ENCODE results near the gene KCNMB1.
A peak's percentile ranks its signal among the peaks of the same experiment; 100 is the strongest.

The KCNMB1 gene, protein sequence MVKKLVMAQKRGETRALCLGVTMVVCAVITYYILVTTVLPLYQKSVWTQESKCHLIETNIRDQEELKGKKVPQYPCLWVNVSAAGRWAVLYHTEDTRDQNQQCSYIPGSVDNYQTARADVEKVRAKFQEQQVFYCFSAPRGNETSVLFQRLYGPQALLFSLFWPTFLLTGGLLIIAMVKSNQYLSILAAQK

GRCh38 chr5:170388818-170389549, at the start of gene KCNMB1:
Gene KCNMB1 (minus strand): TSS chr5:170389367. CDS start chr5:170385447, 3,920 bp downstream.
- DNase-seq (ENCODE audit: low spot score): no peak

- no peak for DNase-seq (ENCODE audit: low spot score)
Measured at GRCh38 chr5:170438581-170438980, 49.4 kb upstream of the KCNMB1 start.

DNA sequence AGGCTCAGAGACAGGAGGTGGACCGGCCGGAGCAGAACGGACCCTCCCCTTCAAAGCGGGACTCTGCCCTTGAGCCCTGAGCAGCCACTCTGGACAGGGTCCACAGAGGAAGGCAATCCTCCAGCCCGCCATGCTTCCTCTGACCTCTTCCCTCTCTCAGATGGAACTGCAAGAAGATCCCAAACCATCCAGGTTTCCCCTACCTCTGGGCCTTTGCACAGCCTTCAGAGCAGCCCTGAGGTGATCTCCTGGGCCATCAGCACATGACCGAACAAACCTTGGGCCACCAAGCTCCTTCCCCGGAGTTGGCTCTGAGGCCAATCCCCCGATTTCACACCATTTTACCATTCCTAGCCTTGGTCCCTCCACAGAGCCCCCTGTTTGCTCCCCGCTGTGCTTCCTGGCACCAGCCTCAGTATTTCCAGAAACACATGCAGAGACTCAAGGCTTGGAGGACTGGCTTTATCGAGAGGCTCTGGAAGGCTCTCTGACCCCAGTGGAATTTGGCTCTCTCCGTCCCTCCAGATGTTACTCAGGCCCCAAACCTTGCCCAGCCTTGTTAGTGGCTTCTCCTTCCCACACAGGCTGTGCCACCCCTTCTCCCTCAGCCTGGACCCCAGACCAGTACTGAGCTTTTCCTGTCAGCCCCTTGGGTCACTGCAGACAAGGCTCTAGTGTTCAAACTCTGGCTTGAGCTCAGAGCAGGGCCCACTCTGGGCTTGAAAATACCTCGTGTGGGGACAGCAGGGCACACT, 48.6 kb upstream of the KCNMB1 start:
- DNase-seq (ENCODE audit: low spot score): no peak

- DNase-seq (ENCODE audit: low spot score): no peak
Measured at GRCh38 chr5:170436335-170436734, 47.2 kb upstream of the KCNMB1 start.

GRCh38 chr5:170434966-170435605, 45.9 kb upstream of the KCNMB1 start:
- peak; percentile 52 for DNase-seq (ENCODE audit: low spot score)

- no peak for DNase-seq (ENCODE audit: low spot score)
Measured at GRCh38 chr5:170432669-170433068, 43.5 kb upstream of the KCNMB1 start.

DNA sequence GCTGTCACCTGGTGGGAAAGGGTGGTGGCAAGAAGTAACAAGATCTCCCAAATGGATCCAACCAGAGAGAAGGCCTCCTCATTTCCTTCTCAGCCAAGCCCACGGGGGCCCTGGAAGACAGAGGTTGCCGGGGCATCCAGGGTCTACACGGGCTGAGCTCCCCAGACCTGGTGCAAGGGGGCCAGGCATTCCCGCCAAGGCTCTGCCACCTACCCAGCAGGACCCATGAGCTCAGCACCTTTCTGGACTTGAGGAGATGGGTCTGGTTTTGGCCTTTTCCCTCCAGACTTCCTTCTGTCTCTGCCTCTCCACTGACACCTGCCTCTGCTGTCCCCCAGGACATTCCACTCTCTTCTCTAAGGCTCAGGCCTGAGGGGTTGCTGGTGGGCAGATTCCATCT, 42.4 kb upstream of the KCNMB1 start:
- DNase-seq (ENCODE audit: low spot score): no peak

DNA sequence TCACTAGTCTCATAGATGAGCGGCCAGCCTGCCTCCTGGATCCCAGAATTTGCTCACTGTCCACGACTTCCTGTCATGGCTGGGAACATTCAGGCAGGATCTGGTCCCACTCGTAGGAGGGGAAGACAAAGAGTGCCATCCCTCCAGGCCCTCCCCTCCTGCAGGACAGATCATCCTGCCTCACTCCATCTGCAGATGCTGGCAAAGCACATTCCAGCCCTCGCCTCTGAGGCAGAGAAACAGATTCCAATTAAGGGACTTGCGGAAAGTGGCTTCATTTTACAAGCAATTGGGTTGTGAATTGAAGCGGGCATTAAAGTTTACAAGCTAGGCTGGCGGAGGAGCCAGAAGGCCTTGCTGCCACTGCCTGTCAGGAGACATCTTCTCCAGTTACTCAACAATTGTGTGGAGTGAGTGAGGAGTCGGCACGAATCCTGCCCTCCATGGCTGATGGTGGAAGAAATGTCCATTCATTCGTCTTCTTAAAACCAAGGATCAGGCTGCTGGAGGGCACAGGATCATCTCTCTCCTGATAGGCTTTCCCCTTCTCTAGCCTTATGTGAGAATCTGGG, 41.8 kb upstream of the KCNMB1 start:
- DNase-seq (ENCODE audit: low spot score): no peak

DNA sequence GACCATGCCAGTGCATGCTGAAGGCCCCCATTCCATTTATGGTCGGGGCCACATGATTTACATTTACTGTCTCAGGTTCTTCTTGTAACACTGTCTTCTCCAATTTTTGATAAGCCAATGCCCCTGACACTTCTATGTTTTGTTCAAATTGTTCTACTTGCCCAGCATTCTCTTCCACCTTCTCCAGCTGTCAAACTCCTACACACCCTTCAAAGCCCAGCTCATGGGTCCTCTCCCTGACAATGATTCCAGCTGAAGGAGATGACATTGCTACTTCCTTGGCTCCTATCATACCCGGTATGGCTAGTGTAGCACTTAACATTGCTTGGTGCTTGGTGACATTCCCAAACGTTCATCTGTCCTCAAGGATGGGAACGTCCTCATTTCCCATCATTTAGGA, 41.1 kb upstream of the KCNMB1 start:
- no peak for DNase-seq (ENCODE audit: low spot score)

- DNase-seq (ENCODE audit: low spot score): no peak
Measured at GRCh38 chr5:170429014-170429413, 39.8 kb upstream of the KCNMB1 start.

DNA sequence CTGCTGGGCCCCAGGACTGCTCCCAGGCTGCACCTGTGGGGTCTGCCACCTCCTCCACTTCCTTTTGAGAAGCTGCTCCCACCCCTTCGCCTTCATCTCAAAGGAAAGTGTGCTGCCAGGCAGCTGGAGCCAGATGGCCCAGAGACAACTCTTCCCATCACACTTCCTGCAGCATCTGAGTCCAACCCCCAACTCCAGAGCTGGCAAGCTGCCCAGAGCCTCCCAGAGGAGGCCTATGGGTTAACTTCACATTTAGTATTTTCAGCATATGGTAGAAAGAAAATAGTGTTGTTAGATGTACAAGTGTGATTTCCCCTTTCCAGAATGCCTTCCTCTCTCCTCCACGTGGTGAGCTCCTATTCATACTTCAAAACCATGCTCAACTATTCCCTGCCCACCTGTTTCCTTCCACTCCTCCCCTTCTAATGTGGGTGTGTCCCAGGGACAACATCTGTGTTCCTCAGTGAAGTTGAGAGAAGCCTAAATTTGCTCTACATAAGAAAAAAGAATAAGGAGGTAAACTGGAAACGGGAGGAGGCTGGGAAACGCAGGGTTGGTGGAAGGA, 38.6 kb upstream of the KCNMB1 start:
- DNase-seq (ENCODE audit: low spot score): no peak

GRCh38 chr5:170426786-170427185, 37.6 kb upstream of the KCNMB1 start:
- no peak for DNase-seq (ENCODE audit: low spot score)

DNA sequence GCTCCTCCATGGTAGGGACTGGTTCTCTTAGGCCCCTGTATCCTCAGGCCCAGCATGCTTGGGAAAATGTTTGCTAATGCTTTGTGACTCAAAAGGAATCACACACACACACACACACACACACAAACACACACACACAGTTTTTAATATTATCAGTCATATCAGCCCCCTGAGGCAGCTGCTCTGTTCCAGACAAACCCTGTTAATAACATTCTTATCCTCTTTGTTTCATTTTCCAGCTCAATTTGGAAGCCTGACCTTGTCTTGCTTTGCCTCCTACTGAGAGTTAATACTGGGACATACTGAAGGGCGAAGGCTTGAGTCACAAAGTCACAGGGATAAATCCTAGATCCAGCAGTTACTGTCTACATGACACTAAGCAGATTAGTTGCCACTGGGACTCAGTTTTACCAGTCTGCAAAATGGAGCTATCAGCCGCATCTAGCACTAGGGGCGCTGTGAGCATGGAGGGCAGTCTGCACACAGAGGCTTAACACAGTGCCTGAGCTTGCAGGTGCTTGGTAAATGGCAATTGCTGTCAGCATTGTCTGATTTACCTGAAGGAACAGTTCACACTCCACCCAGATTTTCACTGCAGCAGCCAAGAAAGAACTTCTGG, 37.1 kb upstream of the KCNMB1 start:
- DNase-seq (ENCODE audit: low spot score): no peak

- DNase-seq (ENCODE audit: low spot score): no peak
Measured at GRCh38 chr5:170425731-170426130, 36.6 kb upstream of the KCNMB1 start.

GRCh38 chr5:170424629-170425028, 35.5 kb upstream of the KCNMB1 start:
- no peak for DNase-seq (ENCODE audit: low spot score)

- DNase-seq (ENCODE audit: low spot score): no peak
Measured at GRCh38 chr5:170423692-170424091, 34.5 kb upstream of the KCNMB1 start.

DNA sequence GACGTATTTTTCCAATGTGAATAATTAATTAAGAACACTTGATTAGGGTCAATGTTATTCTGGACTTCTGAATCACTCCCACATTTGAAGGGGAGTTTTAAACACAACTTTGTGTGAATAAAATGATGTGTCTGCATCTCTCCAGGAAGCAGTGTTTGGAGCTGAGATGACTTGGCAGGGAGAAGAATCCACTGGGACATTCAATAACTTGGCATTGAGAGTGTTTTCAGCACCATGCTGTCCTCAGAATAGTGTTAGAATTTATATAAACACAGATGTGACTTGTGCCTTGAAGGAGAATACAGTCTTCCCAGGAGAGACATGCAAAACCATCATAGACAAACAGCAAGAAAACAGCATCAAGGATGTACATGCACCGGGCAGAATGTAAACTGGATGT, 32.7 kb upstream of the KCNMB1 start:
- no peak for DNase-seq (ENCODE audit: low spot score)

GRCh38 chr5:170420806-170421412, 31.7 kb upstream of the KCNMB1 start:
- DNase-seq (ENCODE audit: low spot score): peak; percentile 51

GRCh38 chr5:170419643-170420042, 30.5 kb upstream of the KCNMB1 start:
- DNase-seq (ENCODE audit: low spot score): no peak

DNA sequence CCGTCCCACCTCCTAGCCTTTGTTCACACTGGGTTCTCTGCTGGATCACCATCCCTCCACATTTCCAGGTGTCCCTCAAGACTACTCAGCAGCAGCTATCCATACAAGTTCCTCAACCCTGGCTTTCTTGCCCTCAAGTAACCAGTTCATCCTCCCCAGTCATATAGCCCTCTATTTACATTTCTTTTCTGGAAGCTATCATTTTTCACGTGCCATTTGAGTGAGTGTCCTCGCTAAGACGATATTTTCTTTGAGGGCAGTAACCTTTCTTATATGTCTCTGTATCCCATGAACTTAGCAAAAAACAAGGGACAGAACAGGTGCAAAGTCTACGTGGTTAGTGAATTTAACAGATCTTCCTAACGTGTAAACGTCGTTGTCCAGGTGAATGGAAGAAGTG, 29.6 kb upstream of the KCNMB1 start:
- DNase-seq (ENCODE audit: low spot score): no peak

- no peak for DNase-seq (ENCODE audit: low spot score)
Measured at GRCh38 chr5:170416526-170416925, 27.4 kb upstream of the KCNMB1 start.

All from HuH-7 (cell line).